Measurements from ENCODE around the gene SLC16A4. TPM values are rescaled to one million over a fixed set of nuclear protein-coding genes. Genes with fewer than 3 reads are reported as not detected.
A peak's percentile ranks its signal among the peaks of the same experiment; 100 is the strongest.

The SLC16A4 gene
- total RNA-seq, 1 experiment from 2014 or later: 0.28 TPM

- Mint-ChIP-seq H3K9me3 (no peaks in the 10 kb centered on the region), H3K27me3 (ENCODE audit: low read depth) (no peaks in the 10 kb centered on the region), H3K4me1 (peaks cover 52% of the 10 kb centered on the region), H3K36me3 (peaks cover 25% of the 10 kb centered on the region), H3K4me3 (0 out of 2 replicates have a peak overlapping the region, but pooled peaks have one; percentile 4), H3K27ac (0 out of 2 replicates have a peak overlapping the region, but pooled peaks have one; percentile 37)
- POLR2A ChIA-PET: interaction anchor here (0.9 to 1.1 kb wide), 2 partner anchors 9 to 10 kb away, joined by 3 read pairs; no protein-coding TSS in a partner anchor
- DNase-seq (ENCODE audit: low spot score): no peak
- no peak for TF ChIP-seq EMX1 (CRISPR knock-in tag; IDR thresholded peaks at IDR 0.05)
- TF ChIP-seq CREB1 (CRISPR knock-in tag; IDR thresholded peaks at IDR 0.05): no peak
- TF ChIP-seq PREB (CRISPR knock-in tag; IDR thresholded peaks at IDR 0.05; ENCODE audit: borderline replicate concordance): no peak
- TF ChIP-seq ATF2 (CRISPR knock-in tag; IDR thresholded peaks at IDR 0.05; ENCODE audit: borderline replicate concordance, low read depth): no peak
- TF ChIP-seq IRF2 (CRISPR knock-in tag; IDR thresholded peaks at IDR 0.05; ENCODE audit: borderline replicate concordance, low read depth): no peak
- TF ChIP-seq ATF3 (CRISPR knock-in tag; conservative IDR thresholded peaks at IDR 0.05): no peak
- TF ChIP-seq ZNF232 (CRISPR knock-in tag; IDR thresholded peaks at IDR 0.05): no peak
- no peak for TF ChIP-seq GABPB1 (CRISPR knock-in tag; IDR thresholded peaks at IDR 0.05)
- no peak for TF ChIP-seq ATF6 (CRISPR knock-in tag; IDR thresholded peaks at IDR 0.05)
- no peak for TF ChIP-seq FOXP1 (CRISPR knock-in tag; IDR thresholded peaks at IDR 0.05; ENCODE audit: borderline replicate concordance)
- no peak for TF ChIP-seq HMGA2 (CRISPR knock-in tag; IDR thresholded peaks at IDR 0.05)
- no peak for TF ChIP-seq ZBTB21 (CRISPR knock-in tag; IDR thresholded peaks at IDR 0.05; ENCODE audit: borderline replicate concordance)
- no peak for TF ChIP-seq USF2 (CRISPR knock-in tag; IDR thresholded peaks at IDR 0.05)
- CTCF ChIA-PET: interaction anchor here (2.1 kb wide), 1 partner anchor 10 kb away, joined by 12 read pairs; the partner anchor contains the start of gene RBM15
- no peak for ATAC-seq
Measured at GRCh38 chr1:110348771-110349170, 42.1 kb downstream of the SLC16A4 start.

GRCh38 chr1:110348050-110348449 is 42.8 kb downstream of the SLC16A4 start:
- CTCF ChIA-PET: interaction anchor here (1.5 to 2.5 kb wide), 3 partner anchors 9 to 141 kb away, joined by 4 to 12 read pairs (median 9); partner anchors contain the start of gene RBM15
- Mint-ChIP-seq H3K27me3 (ENCODE audit: low read depth) (no peaks in the 10 kb centered on the region), H3K9me3 (no peaks in the 10 kb centered on the region), H3K27ac (no peak overlapping the region), H3K36me3 (peaks cover 32% of the 10 kb centered on the region), H3K4me1 (peaks cover 59% of the 10 kb centered on the region), H3K4me3 (no peak overlapping the region)
- POLR2A ChIA-PET: no interaction called here
- ATAC-seq: no peak
- no peak for DNase-seq (ENCODE audit: low spot score)
- TF ChIP-seq JUN (CRISPR knock-in tag; IDR thresholded peaks at IDR 0.05) (no peak), SMAD3 (CRISPR knock-in tag; IDR thresholded peaks at IDR 0.05; ENCODE audit: borderline replicate concordance) (no peak), FOXJ3 (CRISPR knock-in tag; IDR thresholded peaks at IDR 0.05; ENCODE audit: borderline replicate concordance) (no peak), ZMAT4 (CRISPR knock-in tag; IDR thresholded peaks at IDR 0.05) (no peak), NFE2L1 (CRISPR knock-in tag; IDR thresholded peaks at IDR 0.05) (no peak), ZNF281 (CRISPR knock-in tag; IDR thresholded peaks at IDR 0.05) (no peak), PRDM15 (CRISPR knock-in tag; IDR thresholded peaks at IDR 0.05) (no peak), TEAD4 (CRISPR knock-in tag; IDR thresholded peaks at IDR 0.05) (no peak), IRF2 (CRISPR knock-in tag; IDR thresholded peaks at IDR 0.05; ENCODE audit: borderline replicate concordance, low read depth) (no peak), NR3C1 (CRISPR knock-in tag; conservative IDR thresholded peaks at IDR 0.05; ENCODE audit: low read depth) (no peak), TEAD1 (CRISPR knock-in tag; IDR thresholded peaks at IDR 0.05) (no peak)
